Hepatocyte (in vitro differentiated cells): ENCODE results near the gene MRPL39.

Experiments used
- CTCF ChIP-seq: fragments of 200-600 bp; sonication (generic); IDR thresholded peaks from 2 replicates; pipeline ENCODE4 v1.5.1; 2016; ENCODE audit warnings: antibody characterized with exemption, mild to moderate bottlenecking; ENCODE audit not compliant: poor library complexity
- EZH2phosphoT487 ChIP-seq: fragments of 200-600 bp; sonication (generic); IDR thresholded peaks from one replicate; pipeline ENCODE4 v1.6.1; 2018; ENCODE audit warnings: antibody characterized with exemption, mild to moderate bottlenecking, low read depth, moderate library complexity; ENCODE audit not compliant: unreplicated experiment, severe bottlenecking

- TF ChIP-seq CTCF (no peak), EZH2phosphoT487 (no peak)
These were observed 70.5 kb downstream of the MRPL39 start for GRCh38 chr21:25536752-25537151.
